Measurements from ENCODE around the gene PGAP1.

The PGAP1 gene

GRCh38 chr2:196840171-196840570 is 86.3 kb downstream of the PGAP1 start:
- no peak for DNase-seq (ENCODE audit: low spot score)
- Histone ChIP-seq H3K4me3 (no peak overlapping the region), H3K27ac (no peak overlapping the region)
- no peak for TF ChIP-seq CTCF (IDR thresholded peaks at IDR 0.05)

DNA sequence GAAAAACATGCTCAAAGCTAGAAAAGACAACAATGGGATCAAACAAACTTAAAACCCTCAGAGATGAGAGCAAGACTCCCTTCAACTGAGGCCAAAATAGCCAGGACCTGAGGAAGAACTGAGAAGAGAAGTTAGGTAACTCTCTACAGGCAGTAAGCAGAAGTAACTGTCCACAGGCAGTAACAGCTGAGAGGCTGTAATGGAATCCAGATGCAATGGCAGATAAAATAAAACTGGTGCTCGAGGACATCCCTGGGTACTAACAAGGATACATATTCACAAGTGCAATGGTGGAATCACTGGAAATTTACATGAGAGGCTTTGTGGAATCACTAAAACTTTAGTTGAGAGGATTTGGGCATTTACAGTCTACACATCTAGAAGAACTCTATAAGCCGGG is 86.9 kb downstream of the PGAP1 start:
- no peak for DNase-seq (ENCODE audit: low spot score)
- no peak for TF ChIP-seq CTCF (IDR thresholded peaks at IDR 0.05)
- H3K27ac ChIP-seq: no peak overlapping the region
- H3K4me3 ChIP-seq: no peak overlapping the region

DNA sequence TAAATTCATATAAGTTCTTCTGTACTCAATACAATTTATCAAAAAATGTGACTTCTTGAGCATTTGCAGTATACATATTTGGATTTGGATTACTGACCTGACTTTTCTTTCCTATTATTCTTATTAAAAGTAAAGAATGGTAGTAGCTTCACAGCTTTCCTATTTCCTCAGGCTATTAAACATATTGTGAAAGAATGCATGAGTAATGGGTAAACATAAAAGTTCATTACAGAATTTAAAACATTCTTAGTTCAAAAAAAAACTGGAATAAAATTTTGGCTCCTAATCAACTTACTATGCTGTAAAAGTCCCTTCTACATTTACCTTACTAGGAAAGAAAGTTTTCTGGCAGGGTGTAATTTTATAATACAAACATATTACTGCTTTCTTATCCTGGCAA is 90.1 kb downstream of the PGAP1 start:
- TF ChIP-seq CTCF (IDR thresholded peaks at IDR 0.05): no peak
- no peak overlapping the region for H3K27ac ChIP-seq
- no peak for DNase-seq (ENCODE audit: low spot score)
- H3K4me3 ChIP-seq: no peak overlapping the region

- TF ChIP-seq CTCF (IDR thresholded peaks at IDR 0.05): no peak
- no peak overlapping the region for H3K27ac ChIP-seq
- no peak overlapping the region for H3K4me3 ChIP-seq
- DNase-seq (ENCODE audit: low spot score): no peak
Observed at GRCh38 chr2:196830701-196831100, 95.8 kb downstream of the PGAP1 start.

DNA sequence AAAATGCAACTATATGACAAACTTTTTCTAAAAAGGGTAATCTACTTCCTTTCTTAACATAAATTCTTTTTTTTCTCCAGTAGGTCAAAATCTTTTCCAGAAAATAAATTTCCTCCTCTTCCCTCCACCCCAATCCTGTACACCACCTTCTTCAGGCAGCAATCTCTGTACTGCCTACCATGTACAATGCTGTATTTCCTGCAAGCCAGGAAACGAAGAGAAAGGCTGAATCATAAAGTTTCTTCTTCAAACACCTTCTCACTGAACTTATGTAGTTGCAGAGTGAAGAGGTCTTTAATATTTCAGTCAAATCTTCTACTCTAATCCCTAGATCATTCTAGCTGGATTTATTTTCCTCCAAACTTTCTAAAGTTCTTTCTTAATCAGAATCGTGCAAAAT is 99.2 kb downstream of the PGAP1 start:
- Histone ChIP-seq H3K27ac (no peak overlapping the region), H3K4me3 (no peak overlapping the region)
- DNase-seq (ENCODE audit: low spot score): no peak
- no peak for TF ChIP-seq CTCF (IDR thresholded peaks at IDR 0.05)

- TF ChIP-seq CTCF (IDR thresholded peaks at IDR 0.05): no peak
- Histone ChIP-seq H3K4me3 (no peak overlapping the region), H3K27ac (no peak overlapping the region)
- no peak for DNase-seq (ENCODE audit: low spot score)
Observed at GRCh38 chr2:196823750-196824522, 102.6 kb downstream of the PGAP1 start.

- Histone ChIP-seq H3K27ac (no peak overlapping the region), H3K4me3 (no peak overlapping the region)
- no peak for TF ChIP-seq CTCF (IDR thresholded peaks at IDR 0.05)
- no peak for DNase-seq (ENCODE audit: low spot score)
Observed at GRCh38 chr2:196821195-196821594, 105.3 kb downstream of the PGAP1 start.

All from coronary artery (tissue), 2 donors.